ENCODE data around the gene NF2. TPM values are rescaled to one million over a fixed set of nuclear protein-coding genes. Genes with fewer than 3 reads are reported as not detected.

Gene NF2
- total RNA-seq, 1 experiment from 2014 or later: 190 TPM

- intact Hi-C loops (cut with micrococcal nuclease; ENCODE audit: unreplicated experiment) (no loop called here), in situ Hi-C loops (cut with HindIII; ENCODE audit: low pct_unique_long_range_greater_than_20kb, low sequenced_read_pairs) (no loop called here)
- CTCF ChIA-PET: no interaction called here
- no peak for ATAC-seq
- Histone ChIP-seq H3K36me3 (ENCODE audit: control insufficient read depth, insufficient read depth, low read length) (peaks cover 5% of the 10 kb centered on the region), H3K27me3 (ENCODE audit: control insufficient read depth, insufficient read depth, low read length) (no peaks in the 10 kb centered on the region), H3K4me3 (ENCODE audit: low read depth in 2 of 2, low read length in 2 of 2) (no peak overlapping the region), H3K4me1 (ENCODE audit: control insufficient read depth, insufficient read depth, low read length) (peaks cover 29% of the 10 kb centered on the region), H3K9me3 (ENCODE audit: control insufficient read depth, insufficient read depth, low read depth, low read length) (no peaks in the 10 kb centered on the region), H3K27ac (ENCODE audit: low read length) (no peak overlapping the region)
- POLR2A ChIA-PET: no interaction called here
- no peak for DNase-seq (ENCODE audit: low read depth, low spot score)
- TF ChIP-seq CTCF (IDR thresholded peaks at IDR 0.05): no peak
- no TSS peak for BruUV-seq (replicated peaks)
Observed at GRCh38 chr22:29639096-29639495, 35.7 kb downstream of the NF2 start.

GRCh38 chr22:29641042-29641699, 37.7 kb downstream of the NF2 start:
- in situ Hi-C loops (cut with HindIII; ENCODE audit: low pct_unique_long_range_greater_than_20kb, low sequenced_read_pairs) (no loop called here), intact Hi-C loops (cut with micrococcal nuclease; ENCODE audit: unreplicated experiment) (no loop called here)
- Histone ChIP-seq H3K4me3 (ENCODE audit: low read depth in 2 of 2, low read length in 2 of 2) (no peak overlapping the region), H3K9me3 (ENCODE audit: control insufficient read depth, insufficient read depth, low read depth, low read length) (no peaks in the 10 kb centered on the region), H3K36me3 (ENCODE audit: control insufficient read depth, insufficient read depth, low read length) (peaks cover 7% of the 10 kb centered on the region), H3K4me1 (ENCODE audit: control insufficient read depth, insufficient read depth, low read length) (peaks cover 14% of the 10 kb centered on the region), H3K27me3 (ENCODE audit: control insufficient read depth, insufficient read depth, low read length) (no peaks in the 10 kb centered on the region), H3K27ac (ENCODE audit: low read length) (no peak overlapping the region)
- CTCF ChIA-PET: no interaction called here
- no TSS peak for BruUV-seq (replicated peaks)
- POLR2A ChIA-PET: no interaction called here
- TF ChIP-seq REST (IDR thresholded peaks at IDR 0.05; ENCODE audit: insufficient read depth in 1 of 2, low read depth in 2 of 2, low read length in 1 of 2) (no peak), POLR2AphosphoS5 (IDR thresholded peaks at IDR 0.05; ENCODE audit: low read depth, low read length) (no peak), CTCF (IDR thresholded peaks at IDR 0.05) (no peak), SIN3A (IDR thresholded peaks at IDR 0.05; ENCODE audit: borderline replicate concordance, insufficient read depth, low read depth, low read length) (no peak), TCF7L2 (IDR thresholded peaks at IDR 0.05; ENCODE audit: low read depth, low read length) (no peak)
- DNase-seq (ENCODE audit: low read depth, low spot score) (no peak), ATAC-seq (no peak)
